DMS 273 treated with DMSO at 0.1 percent for 48 hours (cell line): ENCODE measurements around the gene NPS.

ENCODE experiments used
- DNase-seq: peaks from one replicate; lab custom pipeline; 2025; lab: John Stamatoyannopoulos, UW

The NPS gene, protein sequence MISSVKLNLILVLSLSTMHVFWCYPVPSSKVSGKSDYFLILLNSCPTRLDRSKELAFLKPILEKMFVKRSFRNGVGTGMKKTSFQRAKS

DNA sequence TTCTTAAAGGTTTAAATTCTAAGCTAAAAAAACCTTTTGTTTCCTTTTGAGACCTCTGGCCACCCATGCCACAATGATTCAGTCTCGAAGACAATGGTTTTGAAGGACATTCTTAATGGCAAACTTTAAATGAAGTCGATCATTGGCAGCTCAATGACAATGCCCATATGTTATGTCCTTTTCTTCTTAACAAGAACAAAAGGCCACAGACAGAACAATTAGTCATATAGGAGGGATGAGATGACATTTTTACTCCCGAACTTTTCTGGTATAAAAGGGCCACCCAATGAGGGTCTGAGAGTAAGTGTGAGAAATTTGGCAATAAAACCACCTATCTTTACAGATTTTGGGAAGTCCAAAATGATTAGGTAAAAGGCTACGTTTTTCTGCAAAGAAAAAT, at the start of gene NPS:
Gene NPS (plus strand): TSS at position 301 of the 400 bp plus-strand sequence. CDS start 60 bp downstream, at position 361.
- no peak for DNase-seq

DNA sequence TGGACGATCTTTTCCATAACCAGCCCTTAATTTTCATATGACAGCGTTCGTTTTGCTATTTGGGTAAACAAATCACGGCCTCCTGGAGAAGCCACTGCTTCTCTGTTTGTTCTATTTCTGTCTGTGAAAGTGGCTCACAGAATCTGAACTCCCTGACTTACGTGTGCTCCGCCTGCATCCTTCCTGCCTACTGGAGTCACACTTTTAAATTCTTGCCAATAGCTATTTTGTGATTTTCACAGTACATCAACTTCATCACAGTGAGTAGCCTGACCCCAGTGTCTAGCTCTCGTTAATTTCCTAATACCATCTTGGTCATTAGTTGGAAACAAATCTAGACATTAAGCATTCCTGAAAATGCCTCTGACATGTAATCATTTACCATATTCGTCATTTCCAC, 49.0 kb upstream of the NPS start:
- no peak for DNase-seq

- no peak for DNase-seq
These were observed 43.0 kb upstream of the NPS start for GRCh38 chr10:127506094-127506493.

DNA sequence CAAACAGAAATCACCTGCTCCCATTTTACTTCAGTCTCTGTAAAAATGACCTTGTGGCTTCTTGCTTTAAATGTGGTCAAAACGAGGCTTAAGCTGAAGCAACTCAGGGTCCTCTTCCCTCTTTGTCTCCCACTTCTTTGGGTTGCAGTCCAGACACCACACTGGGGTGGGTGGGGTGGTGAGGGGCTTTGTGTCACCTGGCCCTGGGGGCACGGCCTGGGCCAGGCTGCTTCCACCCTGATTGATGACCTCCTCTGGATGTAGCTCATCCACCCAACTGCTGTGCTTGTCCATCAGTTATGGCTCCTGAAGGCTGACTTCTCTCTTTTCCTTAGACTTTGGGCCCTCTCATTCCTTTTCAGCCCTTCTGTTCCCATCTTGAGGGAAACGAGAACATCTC, 26.8 kb upstream of the NPS start:
- DNase-seq = no peak

GRCh38 chr10:127523476-127523875, 25.6 kb upstream of the NPS start:
- DNase-seq = no peak

DNA sequence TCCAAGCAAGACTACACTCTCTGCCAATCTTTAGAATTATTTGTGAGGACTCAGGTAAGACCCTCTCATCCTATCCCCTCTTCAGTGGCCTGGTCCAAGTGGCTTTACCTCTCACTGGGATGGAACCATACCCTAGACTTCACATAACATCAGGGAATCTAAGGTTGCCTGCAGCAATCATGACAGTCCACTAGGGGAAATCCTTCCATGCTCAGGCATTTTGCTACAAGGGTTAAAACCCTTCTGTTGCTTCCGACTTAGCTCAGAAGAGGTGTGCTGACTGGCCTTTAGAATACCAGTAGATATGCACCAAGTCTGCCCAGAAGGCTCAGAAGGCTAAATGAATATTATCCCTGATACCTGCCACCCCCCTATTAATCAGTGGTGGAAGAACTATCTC, 24.9 kb upstream of the NPS start:
- no peak for DNase-seq

DNA sequence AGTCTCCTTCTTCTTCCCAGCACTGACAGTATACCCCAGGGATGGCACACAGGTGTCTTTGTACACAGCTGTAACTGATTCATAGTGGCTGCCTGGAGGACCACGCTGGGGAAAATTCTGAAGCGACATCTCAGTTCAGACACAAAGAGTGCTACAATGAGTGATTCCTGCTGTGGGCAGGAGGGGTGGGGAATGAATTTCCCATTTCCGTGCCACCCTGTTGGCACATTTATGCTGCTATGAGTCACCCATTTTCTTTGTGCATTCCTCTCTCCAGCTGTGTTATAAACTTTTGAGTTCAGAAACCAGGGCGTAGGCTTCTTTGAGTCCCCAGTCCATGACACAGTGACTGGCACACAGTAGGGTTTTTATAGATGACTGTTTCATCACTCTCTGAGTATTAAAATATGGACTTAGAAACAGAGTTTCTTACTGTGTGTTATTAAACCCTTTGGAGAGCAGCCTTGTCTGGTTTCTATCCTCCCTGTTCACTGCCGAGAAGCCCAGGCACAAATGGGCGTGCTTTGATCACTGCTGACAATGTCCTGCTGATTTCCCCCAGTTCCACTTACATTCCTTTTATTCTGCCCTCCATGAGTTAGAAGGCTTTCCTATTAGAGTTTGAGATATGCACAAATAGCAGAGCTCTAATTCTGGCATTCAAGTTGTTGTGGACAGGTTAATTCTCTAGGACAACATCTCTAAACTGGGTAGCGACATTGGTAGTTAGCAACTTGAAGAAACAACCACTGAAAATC, 24.0 kb upstream of the NPS start:
- no peak for DNase-seq

- no peak for DNase-seq
These were observed 23.4 kb upstream of the NPS start for GRCh38 chr10:127525686-127526085.

GRCh38 chr10:127526161-127526560, 22.9 kb upstream of the NPS start:
- no peak for DNase-seq

DNA sequence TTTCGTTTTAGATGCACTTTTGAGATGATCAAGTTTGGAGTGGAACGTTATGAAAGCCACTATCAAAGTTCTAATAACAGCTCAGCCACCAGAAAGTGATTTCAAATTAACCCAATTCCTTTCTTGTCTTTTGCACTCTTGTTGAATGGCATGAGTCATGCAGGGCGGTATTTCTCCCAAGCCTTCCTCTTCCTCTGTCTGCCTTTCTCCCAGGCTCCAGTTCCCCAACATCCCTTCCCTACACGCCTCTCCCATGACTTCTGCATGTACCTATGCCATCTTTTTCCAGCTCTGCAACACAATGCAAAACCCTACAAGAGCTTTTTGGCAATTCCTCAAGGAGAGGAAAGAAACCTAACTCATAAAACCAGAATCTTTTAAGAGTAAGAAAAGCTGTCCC, 21.8 kb upstream of the NPS start:
- DNase-seq = no peak

GRCh38 chr10:127527891-127528290, 21.2 kb upstream of the NPS start:
- no peak for DNase-seq

DNA sequence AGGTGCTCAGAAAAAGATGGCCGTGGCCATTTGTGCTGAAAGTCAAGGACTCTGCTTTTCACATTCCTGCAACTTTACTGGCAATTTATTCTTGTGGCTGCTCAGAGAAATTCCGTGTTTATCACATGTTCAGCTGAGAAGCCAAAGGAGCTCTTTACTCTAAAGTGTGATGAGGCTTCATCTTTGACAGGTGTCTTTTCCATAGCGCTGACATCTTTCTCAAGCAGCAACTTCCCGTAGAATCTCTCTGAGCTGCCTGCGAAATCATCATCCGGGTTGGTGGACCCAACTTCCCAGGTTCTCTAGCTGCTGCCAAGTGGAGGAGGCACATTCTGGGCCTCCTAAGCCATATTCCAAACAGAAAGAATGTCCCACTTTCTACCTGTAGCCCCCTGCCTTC, 16.9 kb upstream of the NPS start:
- no peak for DNase-seq

- DNase-seq = no peak
These were observed 16.4 kb upstream of the NPS start for GRCh38 chr10:127532659-127533058.

DNA sequence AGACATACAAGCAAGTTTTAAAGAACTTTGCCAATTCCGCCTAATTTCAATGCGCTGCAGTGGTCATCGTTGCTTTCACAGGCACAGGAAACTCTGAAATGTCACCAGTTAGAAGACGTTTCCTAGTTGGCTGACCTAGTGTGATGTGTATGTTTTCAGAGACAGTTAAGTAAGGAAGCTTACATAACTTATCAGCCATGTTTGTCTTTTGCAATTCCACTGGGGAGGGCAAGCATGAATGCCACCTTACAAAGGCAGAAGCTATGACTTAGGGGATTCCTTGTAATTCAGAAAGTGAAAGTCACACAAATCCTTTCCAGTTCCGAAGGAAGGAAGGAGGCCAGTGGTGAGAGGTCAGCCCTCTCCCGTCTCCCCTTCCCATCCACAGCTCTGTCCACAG, 15.0 kb upstream of the NPS start:
- DNase-seq = no peak

GRCh38 chr10:127534496-127534895, 14.6 kb upstream of the NPS start:
- DNase-seq = no peak

DNA sequence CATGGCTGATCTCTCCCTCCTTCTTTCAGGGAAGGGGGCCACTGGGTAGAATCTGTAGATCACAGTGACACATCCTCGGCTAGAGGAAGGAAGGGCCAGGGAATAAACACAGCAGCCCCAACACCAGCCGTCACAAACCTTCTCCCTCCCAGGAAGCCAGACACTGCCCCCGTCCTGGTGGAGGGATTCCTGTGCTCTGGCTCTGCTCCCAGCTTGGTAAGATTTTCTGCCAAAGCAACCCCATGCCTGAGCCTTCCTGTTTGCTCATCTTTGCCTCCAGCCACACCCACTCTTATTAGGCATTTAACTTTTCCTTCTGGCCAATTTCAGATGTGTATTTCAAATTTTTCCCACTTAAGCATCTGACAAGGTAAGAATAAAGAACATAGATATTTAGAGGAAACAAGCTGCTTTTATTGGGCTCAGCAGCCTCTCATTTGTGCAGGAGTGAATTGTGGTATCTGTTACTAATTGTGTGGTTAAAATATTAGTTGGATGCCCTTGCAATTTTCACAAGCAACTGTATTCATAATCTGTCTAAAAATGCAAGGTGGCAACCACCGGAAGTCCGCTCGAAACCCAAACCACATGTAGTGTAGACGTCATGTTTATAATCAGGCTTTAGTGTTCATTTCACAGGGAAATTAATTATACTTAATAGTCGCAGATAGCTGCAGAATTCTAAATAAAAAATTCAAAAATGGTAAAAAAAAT, 13.2 kb upstream of the NPS start:
- no peak for DNase-seq

DNA sequence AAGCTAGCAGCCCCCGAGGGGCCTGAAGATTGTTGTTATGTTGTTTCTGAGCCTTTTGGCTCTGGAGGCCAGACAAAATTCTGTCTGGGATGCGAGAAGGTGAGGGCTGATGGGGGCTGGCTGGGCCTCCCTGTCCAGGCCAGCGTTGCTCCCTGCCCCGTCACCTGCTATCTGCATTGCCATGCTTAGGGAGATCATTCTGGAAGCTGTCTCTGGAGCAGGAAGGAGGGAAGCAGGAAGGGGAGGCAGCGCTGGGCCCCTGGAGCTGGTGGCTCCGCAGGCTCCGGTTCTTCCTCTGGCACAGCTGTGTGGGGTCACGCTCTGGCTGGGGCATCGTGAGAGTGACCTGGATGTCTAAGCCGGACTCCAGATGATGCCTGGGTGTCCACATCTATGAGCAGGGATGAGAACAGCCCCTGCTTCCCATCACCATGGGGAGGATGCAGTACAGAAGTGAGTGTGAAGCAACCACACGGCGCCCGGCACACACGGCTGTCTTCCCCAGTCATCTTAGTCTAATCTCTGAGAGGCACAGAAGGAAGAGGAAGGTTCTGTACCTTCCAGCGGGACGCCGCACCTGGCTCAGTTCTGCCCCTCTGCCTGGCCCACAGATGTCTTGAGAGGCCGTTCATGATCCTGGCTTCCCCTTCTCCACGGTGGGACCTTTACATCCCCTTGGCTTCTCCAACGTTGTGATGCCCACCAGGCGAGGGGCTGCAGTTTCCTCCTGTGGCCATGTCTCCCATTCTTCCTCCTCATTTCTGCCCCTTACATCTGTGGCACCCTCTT, 11.9 kb upstream of the NPS start:
- no peak for DNase-seq

GRCh38 chr10:127537924-127538323, 11.2 kb upstream of the NPS start:
- no peak for DNase-seq

GRCh38 chr10:127548022-127548421, 1.1 kb upstream of the NPS start:
- DNase-seq = peak; percentile 44

DNA sequence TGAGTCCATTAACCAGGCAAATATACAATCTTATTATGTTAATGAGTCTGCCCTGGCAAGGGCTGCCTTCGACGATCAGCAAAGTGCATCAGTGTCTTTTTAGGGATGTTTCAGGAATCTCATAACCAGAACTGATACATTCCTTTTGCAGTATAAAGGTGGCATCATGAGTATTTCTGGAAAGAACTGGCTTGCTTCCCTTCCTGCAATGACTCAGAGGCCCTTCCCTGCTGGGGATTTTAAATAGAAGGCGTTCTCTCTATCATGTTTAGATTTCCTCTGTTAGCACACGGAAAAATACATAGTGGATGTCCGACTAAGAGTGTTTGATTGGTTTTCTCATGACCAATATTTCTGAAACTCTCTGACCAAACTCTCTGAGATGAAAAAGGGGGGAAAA, 1.8 kb downstream of the NPS start:
- no peak for DNase-seq

DNA sequence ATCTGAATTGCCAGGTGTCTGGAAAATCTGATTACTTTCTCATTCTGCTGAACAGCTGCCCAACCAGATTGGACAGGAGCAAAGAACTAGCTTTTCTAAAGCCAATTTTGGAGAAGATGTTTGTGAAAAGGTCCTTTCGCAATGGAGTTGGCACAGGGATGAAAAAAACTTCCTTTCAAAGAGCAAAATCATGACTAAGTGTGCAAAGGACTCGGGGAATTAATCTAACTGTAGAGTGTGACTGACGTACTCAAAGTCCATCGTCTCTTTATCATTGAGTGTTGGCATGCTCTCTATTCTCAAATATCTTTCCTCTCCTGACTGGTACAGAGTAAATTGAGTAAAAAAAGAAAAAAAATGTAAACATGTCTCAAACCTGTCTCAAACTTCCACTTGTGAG, 3.3 kb downstream of the NPS start:
- DNase-seq = peak; percentile 29

- DNase-seq = no peak
These were observed 4.3 kb downstream of the NPS start for GRCh38 chr10:127553417-127553816.

DNA sequence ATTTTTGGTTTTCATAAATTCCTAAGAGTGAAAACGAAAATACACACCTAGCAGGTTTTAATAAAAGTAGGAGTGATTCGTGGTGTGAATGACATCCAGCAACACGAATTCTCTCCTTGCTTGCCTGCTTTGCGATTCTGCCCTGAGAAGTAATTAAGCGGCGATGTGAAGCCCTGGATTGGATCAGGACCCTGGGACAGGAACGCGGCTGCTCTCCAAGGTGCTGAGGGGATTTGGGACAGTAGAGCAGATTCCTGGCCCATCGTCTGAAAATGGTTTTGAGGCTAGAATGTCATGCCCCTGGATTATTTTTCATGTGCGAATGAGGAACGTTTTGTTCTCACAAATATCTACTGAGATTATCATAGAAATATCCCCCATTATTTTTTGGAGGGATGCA, 7.8 kb downstream of the NPS start:
- DNase-seq = no peak
